GM23338 (cell line): Measurements from ENCODE around the gene ATP10B. TPM values are rescaled to one million over a fixed set of nuclear protein-coding genes. Genes with fewer than 3 reads are reported as not detected.

ENCODE experiments used
- ATAC-seq: fragments of 200-7000 bp; cut with Tn5 transposase; 3 replicates; pipeline ENCODE4 v1.9.1; 2020
- DNase-seq: peaks from one replicate; pipeline ENCODE4 v3.0.0-alpha.2; 2015; ENCODE audit warnings: low spot score
- H2AFZ ChIP-seq: fragments of 200-600 bp; sonication (generic); 2 replicates; pipeline ENCODE4 v1.8.0; 2016; ENCODE audit warnings: antibody characterized with exemption, mild to moderate bottlenecking, moderate library complexity
- H3F3A ChIP-seq: fragments of 200-600 bp; sonication (generic); replicated peaks from 2 replicates; pipeline ENCODE4 v1.8.0; 2017; ENCODE audit warnings: antibody characterized with exemption, mixed run types, low read depth
- H3K27ac ChIP-seq: fragments of 200-600 bp; sonication (generic); 2 replicates; pipeline ENCODE4 v1.6.1; 2016; ENCODE audit warnings: low read depth
- H3K27me3 ChIP-seq: fragments of 200-600 bp; sonication (generic); 2 replicates; pipeline ENCODE4 v1.8.0; 2016; ENCODE audit warnings: mild to moderate bottlenecking, mixed run types, moderate library complexity; ENCODE audit not compliant: insufficient read depth
- H3K36me3 ChIP-seq: fragments of 200-600 bp; sonication (generic); 2 replicates; pipeline ENCODE4 v1.8.0; 2016; ENCODE audit warnings: mild to moderate bottlenecking; ENCODE audit not compliant: insufficient read depth
- H3K4me1 ChIP-seq: fragments of 200-600 bp; sonication (generic); 2 replicates; pipeline ENCODE4 v1.8.0; 2016; ENCODE audit warnings: mild to moderate bottlenecking, moderate library complexity; ENCODE audit not compliant: insufficient read depth
- H3K4me2 ChIP-seq: fragments of 200-600 bp; sonication (generic); 2 replicates; pipeline ENCODE4 v1.7.1; 2017; ENCODE audit warnings: mixed run types
- H3K4me3 ChIP-seq: fragments of 200-600 bp; sonication (generic); 2 replicates; pipeline ENCODE4 v1.6.1; 2016; ENCODE audit warnings: mixed run types
- H3K79me2 ChIP-seq: fragments of 200-600 bp; sonication (generic); replicated peaks from 2 replicates; pipeline ENCODE4 v1.8.0; 2017; ENCODE audit warnings: mild to moderate bottlenecking; ENCODE audit not compliant: insufficient read depth
- H3K9me2 ChIP-seq: fragments of 200-600 bp; sonication (generic); 2 replicates; pipeline ENCODE4 v1.8.0; 2017; ENCODE audit not compliant: insufficient read depth
- H4K20me1 ChIP-seq: fragments of 200-600 bp; sonication (generic); replicated peaks from 2 replicates; pipeline ENCODE4 v1.8.0; 2017; ENCODE audit warnings: mild to moderate bottlenecking; ENCODE audit not compliant: insufficient read depth
- H3K27ac Mint-ChIP-seq: 2 replicates; pipeline ENCODE4 v1.8.0; 2020; ENCODE audit warnings: inconsistent platforms, mild to moderate bottlenecking, moderate library complexity, mixed read lengths
- H3K27me3 Mint-ChIP-seq: 3 replicates; pipeline ENCODE4 v1.8.0; 2022; ENCODE audit warnings: low read depth, mild to moderate bottlenecking, moderate library complexity, mixed read lengths, inconsistent platforms; ENCODE audit not compliant: insufficient read depth, poor library complexity
- H3K36me3 Mint-ChIP-seq: 3 replicates; pipeline ENCODE4 v1.8.0; 2021; ENCODE audit warnings: low read depth, mild to moderate bottlenecking, inconsistent platforms, moderate library complexity, mixed read lengths
- H3K4me1 Mint-ChIP-seq: 3 replicates; pipeline ENCODE4 v1.8.0; 2020; ENCODE audit warnings: mild to moderate bottlenecking, inconsistent platforms, mixed read lengths
- H3K4me3 Mint-ChIP-seq: 3 replicates; pipeline ENCODE4 v1.8.0; 2021; ENCODE audit warnings: moderate library complexity, mild to moderate bottlenecking, inconsistent platforms, mixed read lengths
- H3K9me3 Mint-ChIP-seq: 3 replicates; pipeline ENCODE4 v1.8.0; 2020; ENCODE audit warnings: moderate library complexity, mild to moderate bottlenecking, inconsistent platforms, mixed read lengths
- CREB1 ChIP-seq: fragments of 250-450 bp; sonication (Bioruptor Pico); IDR thresholded peaks from 2 replicates; pipeline ENCODE4 v1.5.0; 2020; ENCODE audit warnings: low read depth, mild to moderate bottlenecking, moderate library complexity
- EZH2 ChIP-seq: fragments of 200-600 bp; sonication (generic); IDR thresholded peaks from one replicate; pipeline ENCODE4 v1.8.0; 2017; ENCODE audit warnings: antibody characterized with exemption, mild to moderate bottlenecking, low read depth; ENCODE audit not compliant: unreplicated experiment
- EZH2phosphoT487 ChIP-seq: fragments of 200-600 bp; sonication (generic); IDR thresholded peaks from one replicate; pipeline ENCODE4 v1.8.1; 2018; ENCODE audit warnings: antibody characterized with exemption; ENCODE audit not compliant: unreplicated experiment
- JUNB ChIP-seq: IDR thresholded peaks from one replicate; pipeline ENCODE4 v1.6.1; 2016; ENCODE audit warnings: antibody characterized with exemption; ENCODE audit not compliant: unreplicated experiment
- NANOG ChIP-seq: IDR thresholded peaks from 2 replicates; pipeline ENCODE4 v1.6.1; 2016; ENCODE audit warnings: antibody characterized with exemption, borderline replicate concordance
- POLR2AphosphoS5 ChIP-seq: IDR thresholded peaks from 2 replicates; pipeline ENCODE4 v1.6.1; 2016; ENCODE audit warnings: antibody characterized with exemption, low read depth
- STAT1 ChIP-seq: IDR thresholded peaks from one replicate; pipeline ENCODE4 v1.6.1; 2016; ENCODE audit warnings: antibody characterized with exemption; ENCODE audit not compliant: unreplicated experiment
- ZNF114 ChIP-seq: fragments of 250-450 bp; sonication (Bioruptor Pico); IDR thresholded peaks from 2 replicates; pipeline ENCODE4 v1.5.0; 2020; ENCODE audit warnings: mild to moderate bottlenecking, moderate library complexity
- ZNF331 ChIP-seq: fragments of 250-450 bp; sonication (Bioruptor Pico); IDR thresholded peaks from 2 replicates; pipeline ENCODE4 v1.5.0; 2020; ENCODE audit warnings: low read depth, mild to moderate bottlenecking, moderate library complexity
- polyA plus RNA-seq: library from polyadenylated mRNA; unstranded; fragments of >200 nt; fragmentation: Nextera tagmentation; extraction: Ambion mirVana; gene quantifications from 2 replicates; pipeline ENCODE4 v1.2.1, GENCODE V29; 2016
- total RNA-seq: library from RNA; depleted of rRNA; stranded (reverse); fragments of >200 nt; shearing (Covaris generic); gene quantifications from 2 replicates; pipeline ENCODE4 v1.2.3, GENCODE V29; 2014
- TF ChIP-seq, protein P1 (sequence below): IDR thresholded peaks from 2 replicates; pipeline ENCODE4 v1.6.1; 2016; ENCODE audit warnings: antibody characterized with exemption
- TF ChIP-seq, protein P2 (sequence below): IDR thresholded peaks from one replicate; pipeline ENCODE4 v1.6.1; 2018; ENCODE audit warnings: antibody characterized with exemption; ENCODE audit not compliant: unreplicated experiment
- TF ChIP-seq, protein P3 (sequence below): fragments of 250-450 bp; sonication (Bioruptor Pico); IDR thresholded peaks from 2 replicates; pipeline ENCODE4 v1.5.0; 2020; ENCODE audit warnings: mild to moderate bottlenecking, moderate library complexity
- TF ChIP-seq, protein P4 (sequence below), 2 experiments: fragments of 200-600 bp in 1 of 2; sonication (generic) in 1 of 2; conservative IDR thresholded peaks; 2 replicates each; pipeline versions ENCODE4 v1.5.1 to v1.6.1; 2016 to 2017; ENCODE audit warnings: antibody characterized with exemption in 2 of 2, low read depth in 2 of 2, mild to moderate bottlenecking in 2 of 2, moderate library complexity in 1 of 2

The ATP10B gene
- total and polyA plus RNA-seq, 2 experiments from 2014 or later, result 0.11 to 0.14 TPM

DNA sequence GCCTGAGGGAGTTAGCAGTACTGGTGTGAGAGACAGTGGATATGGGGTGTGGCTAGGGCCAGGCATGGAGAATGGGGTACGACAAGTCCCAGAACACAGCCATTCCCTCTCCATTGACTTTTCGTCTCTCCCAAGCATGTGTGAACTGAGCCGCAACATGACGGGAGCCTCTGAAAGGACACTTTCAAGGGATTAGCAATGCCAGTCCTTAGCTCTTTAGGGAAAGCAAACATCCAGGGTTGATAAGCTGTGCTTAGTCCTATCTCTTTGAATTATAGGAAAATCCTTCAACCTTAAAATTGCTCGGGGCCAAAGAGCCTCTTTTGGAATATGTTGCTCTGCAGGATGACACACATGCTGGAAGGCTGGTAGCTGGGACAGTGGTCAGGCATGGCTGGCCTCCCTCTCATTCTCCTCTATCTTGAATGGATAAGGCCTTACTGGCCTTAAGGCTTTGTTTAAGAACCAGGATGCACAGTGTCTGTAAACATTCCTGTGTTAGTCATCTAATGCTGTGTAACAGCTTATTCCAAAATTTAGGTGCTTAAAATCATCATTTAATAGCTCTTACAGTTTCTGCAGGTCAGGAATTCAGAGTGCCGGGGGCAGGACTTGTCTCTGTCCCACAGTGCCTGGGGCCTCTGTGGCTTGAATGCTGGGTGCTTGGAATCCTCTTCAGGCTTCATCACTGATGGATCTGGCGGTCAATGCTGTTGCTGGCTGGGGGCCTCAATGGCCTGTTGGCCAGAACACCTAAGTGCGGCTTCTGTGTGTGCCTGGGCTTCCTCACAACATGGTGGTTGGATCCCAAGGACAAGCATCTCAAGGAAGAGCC, 335.1 kb downstream of the ATP10B start:
- H3K4me2 ChIP-seq, result no peak overlapping the region
- Mint-ChIP-seq H3K36me3 (no peaks in the 10 kb centered on the region), H3K4me3 (no peak overlapping the region), H3K9me3 (no peaks in the 10 kb centered on the region), H3K27ac (no peak overlapping the region), H3K4me1 (peaks cover 11% of the 10 kb centered on the region; the same call in 2 of the 3 replicates), H3K27me3 (no peaks in the 10 kb centered on the region)
- peaks cover 5% of the 10 kb centered on the region for H3K4me1 ChIP-seq
- ATAC-seq, result no peak
- H2AFZ ChIP-seq, result peak overlapping the region; percentile 66; the same call in 1 of the 2 replicates
- H4K20me1 ChIP-seq, result no peaks in the 10 kb centered on the region
- H3K27ac ChIP-seq, result no peak overlapping the region
- no peak overlapping the region for H3K4me3 ChIP-seq
- no peaks in the 10 kb centered on the region for H3K27me3 ChIP-seq
- H3K9me2 ChIP-seq, result no peaks in the 10 kb centered on the region
- H3K36me3 ChIP-seq, result no peaks in the 10 kb centered on the region
- no peaks in the 10 kb centered on the region for H3F3A ChIP-seq
- TF ChIP-seq, protein P1, sequence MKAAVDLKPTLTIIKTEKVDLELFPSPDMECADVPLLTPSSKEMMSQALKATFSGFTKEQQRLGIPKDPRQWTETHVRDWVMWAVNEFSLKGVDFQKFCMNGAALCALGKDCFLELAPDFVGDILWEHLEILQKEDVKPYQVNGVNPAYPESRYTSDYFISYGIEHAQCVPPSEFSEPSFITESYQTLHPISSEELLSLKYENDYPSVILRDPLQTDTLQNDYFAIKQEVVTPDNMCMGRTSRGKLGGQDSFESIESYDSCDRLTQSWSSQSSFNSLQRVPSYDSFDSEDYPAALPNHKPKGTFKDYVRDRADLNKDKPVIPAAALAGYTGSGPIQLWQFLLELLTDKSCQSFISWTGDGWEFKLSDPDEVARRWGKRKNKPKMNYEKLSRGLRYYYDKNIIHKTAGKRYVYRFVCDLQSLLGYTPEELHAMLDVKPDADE, result no peak
- no peak for TF ChIP-seq ZNF331 (CRISPR knock-in tag)
- TF ChIP-seq ZNF114 (CRISPR knock-in tag), result no peak
- no peak for TF ChIP-seq JUNB
- TF ChIP-seq, protein P2, sequence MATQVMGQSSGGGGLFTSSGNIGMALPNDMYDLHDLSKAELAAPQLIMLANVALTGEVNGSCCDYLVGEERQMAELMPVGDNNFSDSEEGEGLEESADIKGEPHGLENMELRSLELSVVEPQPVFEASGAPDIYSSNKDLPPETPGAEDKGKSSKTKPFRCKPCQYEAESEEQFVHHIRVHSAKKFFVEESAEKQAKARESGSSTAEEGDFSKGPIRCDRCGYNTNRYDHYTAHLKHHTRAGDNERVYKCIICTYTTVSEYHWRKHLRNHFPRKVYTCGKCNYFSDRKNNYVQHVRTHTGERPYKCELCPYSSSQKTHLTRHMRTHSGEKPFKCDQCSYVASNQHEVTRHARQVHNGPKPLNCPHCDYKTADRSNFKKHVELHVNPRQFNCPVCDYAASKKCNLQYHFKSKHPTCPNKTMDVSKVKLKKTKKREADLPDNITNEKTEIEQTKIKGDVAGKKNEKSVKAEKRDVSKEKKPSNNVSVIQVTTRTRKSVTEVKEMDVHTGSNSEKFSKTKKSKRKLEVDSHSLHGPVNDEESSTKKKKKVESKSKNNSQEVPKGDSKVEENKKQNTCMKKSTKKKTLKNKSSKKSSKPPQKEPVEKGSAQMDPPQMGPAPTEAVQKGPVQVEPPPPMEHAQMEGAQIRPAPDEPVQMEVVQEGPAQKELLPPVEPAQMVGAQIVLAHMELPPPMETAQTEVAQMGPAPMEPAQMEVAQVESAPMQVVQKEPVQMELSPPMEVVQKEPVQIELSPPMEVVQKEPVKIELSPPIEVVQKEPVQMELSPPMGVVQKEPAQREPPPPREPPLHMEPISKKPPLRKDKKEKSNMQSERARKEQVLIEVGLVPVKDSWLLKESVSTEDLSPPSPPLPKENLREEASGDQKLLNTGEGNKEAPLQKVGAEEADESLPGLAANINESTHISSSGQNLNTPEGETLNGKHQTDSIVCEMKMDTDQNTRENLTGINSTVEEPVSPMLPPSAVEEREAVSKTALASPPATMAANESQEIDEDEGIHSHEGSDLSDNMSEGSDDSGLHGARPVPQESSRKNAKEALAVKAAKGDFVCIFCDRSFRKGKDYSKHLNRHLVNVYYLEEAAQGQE, result no peak
- TF ChIP-seq EZH2, result no peak
- no peak for TF ChIP-seq POLR2AphosphoS5
- no peak for TF ChIP-seq EZH2phosphoT487
- TF ChIP-seq STAT1, result no peak
- no peak for TF ChIP-seq CREB1
- TF ChIP-seq, protein P3, sequence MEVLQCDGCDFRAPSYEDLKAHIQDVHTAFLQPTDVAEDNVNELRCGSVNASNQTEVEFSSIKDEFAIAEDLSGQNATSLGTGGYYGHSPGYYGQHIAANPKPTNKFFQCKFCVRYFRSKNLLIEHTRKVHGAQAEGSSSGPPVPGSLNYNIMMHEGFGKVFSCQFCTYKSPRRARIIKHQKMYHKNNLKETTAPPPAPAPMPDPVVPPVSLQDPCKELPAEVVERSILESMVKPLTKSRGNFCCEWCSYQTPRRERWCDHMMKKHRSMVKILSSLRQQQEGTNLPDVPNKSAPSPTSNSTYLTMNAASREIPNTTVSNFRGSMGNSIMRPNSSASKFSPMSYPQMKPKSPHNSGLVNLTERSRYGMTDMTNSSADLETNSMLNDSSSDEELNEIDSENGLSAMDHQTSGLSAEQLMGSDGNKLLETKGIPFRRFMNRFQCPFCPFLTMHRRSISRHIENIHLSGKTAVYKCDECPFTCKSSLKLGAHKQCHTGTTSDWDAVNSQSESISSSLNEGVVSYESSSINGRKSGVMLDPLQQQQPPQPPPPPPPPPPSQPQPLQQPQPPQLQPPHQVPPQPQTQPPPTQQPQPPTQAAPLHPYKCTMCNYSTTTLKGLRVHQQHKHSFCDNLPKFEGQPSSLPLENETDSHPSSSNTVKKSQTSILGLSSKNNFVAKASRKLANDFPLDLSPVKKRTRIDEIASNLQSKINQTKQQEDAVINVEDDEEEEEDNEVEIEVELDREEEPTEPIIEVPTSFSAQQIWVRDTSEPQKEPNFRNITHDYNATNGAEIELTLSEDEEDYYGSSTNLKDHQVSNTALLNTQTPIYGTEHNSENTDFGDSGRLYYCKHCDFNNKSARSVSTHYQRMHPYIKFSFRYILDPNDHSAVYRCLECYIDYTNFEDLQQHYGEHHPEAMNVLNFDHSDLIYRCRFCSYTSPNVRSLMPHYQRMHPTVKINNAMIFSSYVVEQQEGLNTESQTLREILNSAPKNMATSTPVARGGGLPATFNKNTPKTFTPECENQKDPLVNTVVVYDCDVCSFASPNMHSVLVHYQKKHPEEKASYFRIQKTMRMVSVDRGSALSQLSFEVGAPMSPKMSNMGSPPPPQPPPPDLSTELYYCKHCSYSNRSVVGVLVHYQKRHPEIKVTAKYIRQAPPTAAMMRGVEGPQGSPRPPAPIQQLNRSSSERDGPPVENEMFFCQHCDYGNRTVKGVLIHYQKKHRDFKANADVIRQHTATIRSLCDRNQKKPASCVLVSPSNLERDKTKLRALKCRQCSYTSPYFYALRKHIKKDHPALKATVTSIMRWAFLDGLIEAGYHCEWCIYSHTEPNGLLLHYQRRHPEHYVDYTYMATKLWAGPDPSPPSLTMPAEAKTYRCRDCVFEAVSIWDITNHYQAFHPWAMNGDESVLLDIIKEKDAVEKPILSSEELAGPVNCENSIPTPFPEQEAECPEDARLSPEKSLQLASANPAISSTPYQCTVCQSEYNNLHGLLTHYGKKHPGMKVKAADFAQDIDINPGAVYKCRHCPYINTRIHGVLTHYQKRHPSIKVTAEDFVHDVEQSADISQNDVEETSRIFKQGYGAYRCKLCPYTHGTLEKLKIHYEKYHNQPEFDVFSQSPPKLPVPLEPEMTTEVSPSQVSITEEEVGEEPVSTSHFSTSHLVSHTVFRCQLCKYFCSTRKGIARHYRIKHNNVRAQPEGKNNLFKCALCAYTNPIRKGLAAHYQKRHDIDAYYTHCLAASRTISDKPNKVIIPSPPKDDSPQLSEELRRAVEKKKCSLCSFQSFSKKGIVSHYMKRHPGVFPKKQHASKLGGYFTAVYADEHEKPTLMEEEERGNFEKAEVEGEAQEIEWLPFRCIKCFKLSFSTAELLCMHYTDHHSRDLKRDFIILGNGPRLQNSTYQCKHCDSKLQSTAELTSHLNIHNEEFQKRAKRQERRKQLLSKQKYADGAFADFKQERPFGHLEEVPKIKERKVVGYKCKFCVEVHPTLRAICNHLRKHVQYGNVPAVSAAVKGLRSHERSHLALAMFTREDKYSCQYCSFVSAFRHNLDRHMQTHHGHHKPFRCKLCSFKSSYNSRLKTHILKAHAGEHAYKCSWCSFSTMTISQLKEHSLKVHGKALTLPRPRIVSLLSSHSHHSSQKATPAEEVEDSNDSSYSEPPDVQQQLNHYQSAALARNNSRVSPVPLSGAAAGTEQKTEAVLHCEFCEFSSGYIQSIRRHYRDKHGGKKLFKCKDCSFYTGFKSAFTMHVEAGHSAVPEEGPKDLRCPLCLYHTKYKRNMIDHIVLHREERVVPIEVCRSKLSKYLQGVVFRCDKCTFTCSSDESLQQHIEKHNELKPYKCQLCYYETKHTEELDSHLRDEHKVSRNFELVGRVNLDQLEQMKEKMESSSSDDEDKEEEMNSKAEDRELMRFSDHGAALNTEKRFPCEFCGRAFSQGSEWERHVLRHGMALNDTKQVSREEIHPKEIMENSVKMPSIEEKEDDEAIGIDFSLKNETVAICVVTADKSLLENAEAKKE (CRISPR knock-in tag), result no peak
- no peak for TF ChIP-seq NANOG
- TF ChIP-seq, protein P4, sequence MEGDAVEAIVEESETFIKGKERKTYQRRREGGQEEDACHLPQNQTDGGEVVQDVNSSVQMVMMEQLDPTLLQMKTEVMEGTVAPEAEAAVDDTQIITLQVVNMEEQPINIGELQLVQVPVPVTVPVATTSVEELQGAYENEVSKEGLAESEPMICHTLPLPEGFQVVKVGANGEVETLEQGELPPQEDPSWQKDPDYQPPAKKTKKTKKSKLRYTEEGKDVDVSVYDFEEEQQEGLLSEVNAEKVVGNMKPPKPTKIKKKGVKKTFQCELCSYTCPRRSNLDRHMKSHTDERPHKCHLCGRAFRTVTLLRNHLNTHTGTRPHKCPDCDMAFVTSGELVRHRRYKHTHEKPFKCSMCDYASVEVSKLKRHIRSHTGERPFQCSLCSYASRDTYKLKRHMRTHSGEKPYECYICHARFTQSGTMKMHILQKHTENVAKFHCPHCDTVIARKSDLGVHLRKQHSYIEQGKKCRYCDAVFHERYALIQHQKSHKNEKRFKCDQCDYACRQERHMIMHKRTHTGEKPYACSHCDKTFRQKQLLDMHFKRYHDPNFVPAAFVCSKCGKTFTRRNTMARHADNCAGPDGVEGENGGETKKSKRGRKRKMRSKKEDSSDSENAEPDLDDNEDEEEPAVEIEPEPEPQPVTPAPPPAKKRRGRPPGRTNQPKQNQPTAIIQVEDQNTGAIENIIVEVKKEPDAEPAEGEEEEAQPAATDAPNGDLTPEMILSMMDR (conservative IDR thresholded peaks at IDR 0.05; ENCODE audit: low read depth in 2 of 2), result no peak
- no peak for DNase-seq
- no peaks in the 10 kb centered on the region for H3K79me2 ChIP-seq
